ENCODE measurements around the gene PAQR4. TPM values are rescaled to one million over a fixed set of nuclear protein-coding genes. Genes with fewer than 3 reads are reported as not detected.

Gene PAQR4
- total and polyA plus RNA-seq, 2 donors (not counting 1 experiment from before 2014, with no cell fraction given): 1.5 to 3.0 TPM

DNA sequence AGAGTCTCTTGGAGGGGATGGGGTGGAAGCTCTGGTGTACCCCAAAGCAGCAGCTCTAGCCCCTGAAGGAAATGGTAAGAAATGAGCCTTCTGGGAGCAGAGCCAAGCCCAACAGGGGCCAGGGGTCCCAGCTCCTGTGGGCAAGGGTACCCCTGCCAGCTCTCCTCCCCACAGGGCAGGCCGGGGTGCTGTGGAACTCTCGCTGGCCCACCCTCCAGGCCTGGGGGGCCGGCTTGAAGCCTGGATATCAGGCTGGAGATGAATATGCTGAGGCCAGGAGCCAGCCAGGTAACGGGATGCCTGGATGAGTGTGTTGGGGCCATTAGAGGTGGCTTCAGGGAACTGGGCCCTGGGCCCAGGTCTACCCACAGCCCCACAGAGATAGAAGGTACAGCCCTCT, 31.4 kb downstream of the PAQR4 start:
- H3K9ac ChIP-seq (ENCODE audit: insufficient read depth, low read length): no peak overlapping the region
- H3K27me3 ChIP-seq (ENCODE audit: control insufficient read depth, insufficient read depth, low read length): no peaks in the 10 kb centered on the region
- TF ChIP-seq EZH2 (IDR thresholded peaks at IDR 0.05; ENCODE audit: low read length, missing control alignments): no peak
- TF ChIP-seq, protein P1, sequence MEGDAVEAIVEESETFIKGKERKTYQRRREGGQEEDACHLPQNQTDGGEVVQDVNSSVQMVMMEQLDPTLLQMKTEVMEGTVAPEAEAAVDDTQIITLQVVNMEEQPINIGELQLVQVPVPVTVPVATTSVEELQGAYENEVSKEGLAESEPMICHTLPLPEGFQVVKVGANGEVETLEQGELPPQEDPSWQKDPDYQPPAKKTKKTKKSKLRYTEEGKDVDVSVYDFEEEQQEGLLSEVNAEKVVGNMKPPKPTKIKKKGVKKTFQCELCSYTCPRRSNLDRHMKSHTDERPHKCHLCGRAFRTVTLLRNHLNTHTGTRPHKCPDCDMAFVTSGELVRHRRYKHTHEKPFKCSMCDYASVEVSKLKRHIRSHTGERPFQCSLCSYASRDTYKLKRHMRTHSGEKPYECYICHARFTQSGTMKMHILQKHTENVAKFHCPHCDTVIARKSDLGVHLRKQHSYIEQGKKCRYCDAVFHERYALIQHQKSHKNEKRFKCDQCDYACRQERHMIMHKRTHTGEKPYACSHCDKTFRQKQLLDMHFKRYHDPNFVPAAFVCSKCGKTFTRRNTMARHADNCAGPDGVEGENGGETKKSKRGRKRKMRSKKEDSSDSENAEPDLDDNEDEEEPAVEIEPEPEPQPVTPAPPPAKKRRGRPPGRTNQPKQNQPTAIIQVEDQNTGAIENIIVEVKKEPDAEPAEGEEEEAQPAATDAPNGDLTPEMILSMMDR (conservative IDR thresholded peaks at IDR 0.05 in 1 of 2, IDR thresholded peaks at IDR 0.05 in 1 of 2; ENCODE audit: low read depth in 1 of 2, low read length in 2 of 2): no peak
- no peak overlapping the region for H3K27ac ChIP-seq (ENCODE audit: insufficient read depth, low read length)
- DNase-seq (ENCODE audit: low read depth in 2 of 2): no peak
- H3K4me2 ChIP-seq (ENCODE audit: extremely low read depth, insufficient read depth, low read length): no peak overlapping the region
- no peak overlapping the region for H2AFZ ChIP-seq (ENCODE audit: low read length)
- no peaks in the 10 kb centered on the region for H3K9me3 ChIP-seq (ENCODE audit: control insufficient read depth, insufficient read depth, low read depth, low read length)
- no peaks in the 10 kb centered on the region for H3K4me1 ChIP-seq (ENCODE audit: control insufficient read depth, extremely low read depth, insufficient read depth, low read length)
- H3K79me2 ChIP-seq (ENCODE audit: control insufficient read depth, insufficient read depth, low read length): no peaks in the 10 kb centered on the region
- H3K4me3 ChIP-seq (replicated peaks in 1 of 4; ENCODE audit: control extremely low read depth in 1 of 4, insufficient read depth in 1 of 4, low read depth in 3 of 4, low read length in 4 of 4): no peak overlapping the region
- H4K20me1 ChIP-seq (ENCODE audit: control insufficient read depth, extremely low read depth, insufficient read depth, low read length): no peaks in the 10 kb centered on the region
- H3K36me3 ChIP-seq (ENCODE audit: control insufficient read depth, insufficient read depth, low read length): no peaks in the 10 kb centered on the region

GRCh38 chr16:3001316-3001715, 32.2 kb downstream of the PAQR4 start:
- no peak overlapping the region for H3K9ac ChIP-seq (ENCODE audit: insufficient read depth, low read length)
- no peaks in the 10 kb centered on the region for H3K36me3 ChIP-seq (ENCODE audit: control insufficient read depth, insufficient read depth, low read length)
- no peak for TF ChIP-seq EZH2 (IDR thresholded peaks at IDR 0.05; ENCODE audit: low read length, missing control alignments)
- TF ChIP-seq, protein P1 (conservative IDR thresholded peaks at IDR 0.05 in 1 of 2, IDR thresholded peaks at IDR 0.05 in 1 of 2; ENCODE audit: low read depth in 1 of 2, low read length in 2 of 2): no peak
- no peaks in the 10 kb centered on the region for H3K9me3 ChIP-seq (ENCODE audit: control insufficient read depth, insufficient read depth, low read depth, low read length)
- no peaks in the 10 kb centered on the region for H3K79me2 ChIP-seq (ENCODE audit: control insufficient read depth, insufficient read depth, low read length)
- H3K4me3 ChIP-seq (replicated peaks in 1 of 4; ENCODE audit: control extremely low read depth in 1 of 4, insufficient read depth in 1 of 4, low read depth in 3 of 4, low read length in 4 of 4): no peak overlapping the region
- H3K4me2 ChIP-seq (ENCODE audit: extremely low read depth, insufficient read depth, low read length): no peak overlapping the region
- H2AFZ ChIP-seq (ENCODE audit: low read length): no peak overlapping the region
- no peak for DNase-seq (ENCODE audit: low read depth in 2 of 2)
- H3K4me1 ChIP-seq (ENCODE audit: control insufficient read depth, extremely low read depth, insufficient read depth, low read length): no peaks in the 10 kb centered on the region
- H3K27ac ChIP-seq (ENCODE audit: insufficient read depth, low read length): no peak overlapping the region
- H3K27me3 ChIP-seq (ENCODE audit: control insufficient read depth, insufficient read depth, low read length): no peaks in the 10 kb centered on the region
- no peaks in the 10 kb centered on the region for H4K20me1 ChIP-seq (ENCODE audit: control insufficient read depth, extremely low read depth, insufficient read depth, low read length)

DNA sequence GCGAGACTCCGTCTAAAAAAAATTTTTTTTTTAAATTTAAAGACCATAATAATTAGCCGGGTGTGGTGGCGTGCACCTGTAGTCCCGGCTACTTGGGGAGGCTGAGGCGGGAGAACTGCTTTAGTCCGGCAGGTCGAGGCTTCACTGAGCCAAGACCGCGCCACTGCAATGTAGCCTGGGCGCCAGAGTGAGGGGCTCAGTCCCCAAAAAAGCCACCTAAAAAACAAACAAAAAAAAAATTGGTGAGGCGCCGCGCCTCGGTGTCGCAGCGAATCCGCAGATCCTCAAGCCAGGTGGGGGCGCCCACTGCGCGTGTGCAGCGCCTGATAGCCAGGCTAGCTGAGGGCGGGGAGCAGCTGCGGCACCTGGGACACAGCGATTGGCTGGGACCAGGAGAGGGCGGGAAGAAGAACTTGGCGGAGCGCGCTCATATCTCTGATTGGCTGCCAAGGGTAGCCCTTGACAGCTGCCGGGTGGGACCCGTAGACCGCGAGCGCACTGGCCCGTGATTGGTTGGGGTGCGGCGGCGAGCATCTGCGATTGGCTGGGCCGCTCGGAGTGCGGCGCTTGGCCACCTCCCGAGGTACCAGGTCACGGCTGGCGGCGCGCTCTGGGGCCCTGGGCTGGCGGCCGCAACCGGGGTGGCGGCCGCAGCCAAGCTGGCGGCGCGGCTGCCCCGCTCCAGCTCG, 34.6 kb downstream of the PAQR4 start:
- Histone ChIP-seq H4K20me1 (ENCODE audit: control insufficient read depth, extremely low read depth, insufficient read depth, low read length) (no peaks in the 10 kb centered on the region), H3K9ac (ENCODE audit: insufficient read depth, low read length) (no peak overlapping the region), H3K79me2 (ENCODE audit: control insufficient read depth, insufficient read depth, low read length) (no peaks in the 10 kb centered on the region), H3K36me3 (ENCODE audit: control insufficient read depth, insufficient read depth, low read length) (no peaks in the 10 kb centered on the region), H3K27me3 (ENCODE audit: control insufficient read depth, insufficient read depth, low read length) (peaks cover 4% of the 10 kb centered on the region), H3K9me3 (ENCODE audit: control insufficient read depth, insufficient read depth, low read depth, low read length) (no peaks in the 10 kb centered on the region), H3K4me1 (ENCODE audit: control insufficient read depth, extremely low read depth, insufficient read depth, low read length) (no peaks in the 10 kb centered on the region), H3K27ac (ENCODE audit: insufficient read depth, low read length) (no peak overlapping the region), H3K4me2 (ENCODE audit: extremely low read depth, insufficient read depth, low read length) (no peak overlapping the region), H2AFZ (ENCODE audit: low read length) (no peak overlapping the region), H3K4me3 (replicated peaks in 1 of 4; ENCODE audit: control extremely low read depth in 1 of 4, insufficient read depth in 1 of 4, low read depth in 3 of 4, low read length in 4 of 4) (no peak overlapping the region)
- DNase-seq (ENCODE audit: low read depth in 2 of 2): peak; percentile 97 to 98
- TF ChIP-seq, protein P1 (conservative IDR thresholded peaks at IDR 0.05 in 1 of 2, IDR thresholded peaks at IDR 0.05 in 1 of 2; ENCODE audit: low read depth in 1 of 2, low read length in 2 of 2): peak in 1 of 2 donors; percentile 32
- no peak for TF ChIP-seq EZH2 (IDR thresholded peaks at IDR 0.05; ENCODE audit: low read length, missing control alignments)
